Measurements from ENCODE around the gene PRR23E. TPM values are rescaled to one million over a fixed set of nuclear protein-coding genes. Genes with fewer than 3 reads are reported as not detected.

Gene PRR23E
- total RNA-seq, 2 experiments from 2014 or later, result not detected

DNA sequence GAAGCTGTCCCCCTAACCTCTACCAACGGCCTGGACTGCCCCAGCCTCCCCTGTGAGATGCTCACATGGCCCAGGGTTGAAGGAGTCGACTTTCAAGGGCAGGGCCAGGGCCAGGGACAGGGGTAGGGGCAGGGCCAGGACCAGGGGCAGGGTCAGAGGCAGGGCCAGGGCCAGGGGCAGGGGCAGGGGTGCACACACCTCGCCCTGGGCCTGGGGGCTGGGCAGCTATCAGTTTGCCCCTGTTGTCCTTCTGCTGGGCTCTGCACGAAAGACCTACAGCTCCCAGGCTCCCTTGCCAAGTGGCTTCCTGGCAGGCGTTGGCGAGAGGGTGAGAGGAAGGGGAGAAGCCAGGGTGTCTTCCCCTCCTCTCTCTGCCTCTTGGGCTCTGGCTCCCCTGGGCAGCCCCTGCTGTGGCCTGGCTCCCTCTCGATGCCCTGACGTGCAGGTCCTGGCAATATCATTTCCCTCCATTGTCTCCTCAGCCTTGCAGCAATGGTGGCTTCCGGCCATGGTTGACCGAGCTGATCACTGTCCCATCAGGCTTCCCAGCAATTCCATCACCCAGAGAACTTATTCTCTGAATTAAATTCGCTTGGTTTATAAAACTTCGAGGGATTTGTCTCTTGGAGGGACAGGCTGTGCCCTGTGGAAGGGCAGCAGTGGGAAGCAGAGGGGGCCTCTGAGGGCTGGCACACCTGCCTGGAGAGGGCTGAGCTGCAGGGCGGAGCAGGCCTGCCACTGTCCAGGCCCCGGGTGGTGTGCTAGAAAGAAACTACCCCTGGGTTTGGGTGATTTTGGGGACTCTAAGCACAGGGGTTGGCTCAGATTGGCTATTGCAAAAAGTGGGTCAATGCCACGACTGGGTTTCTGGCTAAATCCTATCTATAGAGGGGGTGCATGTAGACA lies 13.9 kb downstream of the PRR23E start:
- Histone ChIP-seq H3K4me1 (ENCODE audit: insufficient read depth, low read length, poor library complexity, severe bottlenecking) (no peaks in the 10 kb centered on the region), H3K9me2 (ENCODE audit: insufficient read depth, low read length) (no peaks in the 10 kb centered on the region), H4K20me1 (ENCODE audit: insufficient read depth, low read length) (no peaks in the 10 kb centered on the region), H3K79me2 (ENCODE audit: insufficient read depth, low read depth, low read length) (no peaks in the 10 kb centered on the region), H3K27ac (ENCODE audit: low read depth, low read length, poor library complexity, severe bottlenecking) (no peak overlapping the region), H3K9me3 (ENCODE audit: low read length) (no peaks in the 10 kb centered on the region), H3K36me3 (ENCODE audit: insufficient read depth, low read length) (no peaks in the 10 kb centered on the region), H3K4me3 (ENCODE audit: low read depth, low read length, poor library complexity, severe bottlenecking) (no peak overlapping the region), H2AFZ (ENCODE audit: low read length) (no peak overlapping the region), H3K4me2 (ENCODE audit: low read length) (no peak overlapping the region)
- ChIA-PET CTCF (ENCODE audit: unreplicated experiment) (no interaction called here), POLR2A (no interaction called here)
- no TSS peak for BruUV-seq (replicated peaks)
- intact Hi-C loops (cut with micrococcal nuclease; ENCODE audit: unreplicated experiment), result no loop called here
- no peak for DNase-seq (ENCODE audit: low spot score)
- TF ChIP-seq EZH2phosphoT487 (IDR thresholded peaks at IDR 0.05; ENCODE audit: borderline replicate concordance, low read depth, low read length), result no peak
- TF ChIP-seq, protein P1, sequence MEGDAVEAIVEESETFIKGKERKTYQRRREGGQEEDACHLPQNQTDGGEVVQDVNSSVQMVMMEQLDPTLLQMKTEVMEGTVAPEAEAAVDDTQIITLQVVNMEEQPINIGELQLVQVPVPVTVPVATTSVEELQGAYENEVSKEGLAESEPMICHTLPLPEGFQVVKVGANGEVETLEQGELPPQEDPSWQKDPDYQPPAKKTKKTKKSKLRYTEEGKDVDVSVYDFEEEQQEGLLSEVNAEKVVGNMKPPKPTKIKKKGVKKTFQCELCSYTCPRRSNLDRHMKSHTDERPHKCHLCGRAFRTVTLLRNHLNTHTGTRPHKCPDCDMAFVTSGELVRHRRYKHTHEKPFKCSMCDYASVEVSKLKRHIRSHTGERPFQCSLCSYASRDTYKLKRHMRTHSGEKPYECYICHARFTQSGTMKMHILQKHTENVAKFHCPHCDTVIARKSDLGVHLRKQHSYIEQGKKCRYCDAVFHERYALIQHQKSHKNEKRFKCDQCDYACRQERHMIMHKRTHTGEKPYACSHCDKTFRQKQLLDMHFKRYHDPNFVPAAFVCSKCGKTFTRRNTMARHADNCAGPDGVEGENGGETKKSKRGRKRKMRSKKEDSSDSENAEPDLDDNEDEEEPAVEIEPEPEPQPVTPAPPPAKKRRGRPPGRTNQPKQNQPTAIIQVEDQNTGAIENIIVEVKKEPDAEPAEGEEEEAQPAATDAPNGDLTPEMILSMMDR (conservative IDR thresholded peaks at IDR 0.05; ENCODE audit: low read length), result no peak

DNA sequence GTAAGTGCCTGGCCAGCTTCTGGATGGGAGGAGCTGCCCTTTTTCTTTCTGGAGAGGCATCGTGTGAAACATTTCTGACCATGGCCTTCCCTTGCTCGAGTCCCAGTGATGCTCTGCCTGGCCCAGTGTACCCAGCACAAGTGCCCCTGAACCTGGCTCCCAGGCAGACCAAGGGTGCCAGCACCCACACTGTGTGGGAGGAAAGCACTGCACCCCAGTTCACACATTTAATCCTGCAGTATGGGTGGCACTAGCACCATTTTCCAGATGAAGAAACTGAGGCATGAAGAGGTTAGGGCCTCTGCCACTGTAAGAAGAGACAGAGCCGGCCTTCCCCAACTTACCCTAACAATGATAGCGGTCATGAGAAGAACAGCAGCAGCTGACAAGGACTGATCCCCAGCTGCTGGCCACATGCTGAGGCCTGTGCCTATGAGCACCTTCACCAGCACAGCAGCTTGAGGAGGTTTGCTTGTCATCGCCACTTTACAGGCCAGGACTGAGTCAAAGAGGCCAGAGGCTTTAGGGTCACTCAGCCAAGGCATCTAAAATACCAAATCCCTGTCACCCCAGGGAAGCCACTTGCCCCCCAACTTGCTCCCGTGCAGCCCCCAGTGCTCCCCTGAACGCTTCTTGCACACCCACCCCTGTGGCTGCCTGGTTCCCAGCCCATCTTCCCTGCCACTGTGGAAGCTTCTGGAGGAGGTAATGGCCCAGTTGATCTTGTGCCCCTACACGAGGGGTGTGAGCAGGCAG lies 15.0 kb downstream of the PRR23E start:
- no peaks in the 10 kb centered on the region for H3K9me3 ChIP-seq (ENCODE audit: low read length)
- H4K20me1 ChIP-seq (ENCODE audit: insufficient read depth, low read length), result no peaks in the 10 kb centered on the region
- H3K27ac ChIP-seq (ENCODE audit: low read depth, low read length, poor library complexity, severe bottlenecking), result no peak overlapping the region
- H2AFZ ChIP-seq (ENCODE audit: low read length), result no peak overlapping the region
- TF ChIP-seq, protein P1 (conservative IDR thresholded peaks at IDR 0.05; ENCODE audit: low read length), result no peak
- no peak for TF ChIP-seq EZH2phosphoT487 (IDR thresholded peaks at IDR 0.05; ENCODE audit: borderline replicate concordance, low read depth, low read length)
- POLR2A ChIA-PET, result no interaction called here
- BruUV-seq (replicated peaks), result no TSS peak
- intact Hi-C loops (cut with micrococcal nuclease; ENCODE audit: unreplicated experiment), result no loop called here
- H3K36me3 ChIP-seq (ENCODE audit: insufficient read depth, low read length), result no peaks in the 10 kb centered on the region
- H3K4me3 ChIP-seq (ENCODE audit: low read depth, low read length, poor library complexity, severe bottlenecking), result no peak overlapping the region
- no peaks in the 10 kb centered on the region for H3K79me2 ChIP-seq (ENCODE audit: insufficient read depth, low read depth, low read length)
- no peaks in the 10 kb centered on the region for H3K9me2 ChIP-seq (ENCODE audit: insufficient read depth, low read length)
- H3K4me2 ChIP-seq (ENCODE audit: low read length), result no peak overlapping the region
- H3K4me1 ChIP-seq (ENCODE audit: insufficient read depth, low read length, poor library complexity, severe bottlenecking), result no peaks in the 10 kb centered on the region
- CTCF ChIA-PET (ENCODE audit: unreplicated experiment), result no interaction called here
- no peak for DNase-seq (ENCODE audit: low spot score)
